SK-N-SH (cell line): Measurements from ENCODE around the gene CHGA. TPM values are rescaled to one million over a fixed set of nuclear protein-coding genes. Genes with fewer than 3 reads are reported as not detected.

Experiments
- CTCF ChIA-PET: fragments of 300-600, 350-600 bp; formaldehyde crosslinking; extraction: SDS; loops from one replicate; lab custom pipeline; 2021; lab: Yijun Ruan, JAX
- POLR2A ChIA-PET: fragments of 350-600 bp; sonication (Branson Sonifier 250); formaldehyde crosslinking; extraction: SDS; loops from one replicate; lab custom pipeline; 2020; ENCODE audit warnings: antibody characterized with exemption, inconsistent platforms; lab: Yijun Ruan, JAX
- DNase-seq: peaks from one replicate; pipeline ENCODE4 v3.0.0; 2012
- H2AFZ ChIP-seq: fragments of 200-600 bp; sonication (generic); 2 replicates; pipeline ENCODE4 v1.8.1; 2016; ENCODE audit warnings: antibody characterized with exemption, mild to moderate bottlenecking, low read depth
- H3F3A ChIP-seq: fragments of 200-600 bp; sonication (generic); replicated peaks from 2 replicates; pipeline ENCODE3; 2016; ENCODE audit warnings: antibody characterized with exemption, mild to moderate bottlenecking; ENCODE audit not compliant: insufficient read depth
- H3K27ac ChIP-seq, 2 experiments: fragments of 200-500 bp in 1 of 2; fragments of 200-600 bp in 1 of 2; sonication (Bioruptor generic) in 1 of 2; sonication (generic), shearing (Covaris generic) in 1 of 2; 2 replicates each; pipeline versions ENCODE4 v1.5.1 to v1.6.1; 2014 to 2016; ENCODE audit warnings: low read depth in 2 of 2, inconsistent platforms in 1 of 2, low read length in 1 of 2, mild to moderate bottlenecking in 1 of 2, mixed read lengths in 1 of 2
- H3K27me3 ChIP-seq: fragments of 200-600 bp; sonication (generic), shearing (Covaris generic); 2 replicates; pipeline ENCODE4 v1.6.1; 2016; ENCODE audit warnings: mixed run types; ENCODE audit not compliant: insufficient read depth
- H3K36me3 ChIP-seq, 2 experiments: fragments of 200-500 bp in 1 of 2; fragments of 200-600 bp in 1 of 2; sonication (Bioruptor generic) in 1 of 2; sonication (generic) in 1 of 2; replicated peaks in 1 of 2; 2 replicates each; pipeline versions ENCODE3 to v1.5.1; 2014 to 2016; ENCODE audit warnings: low read length in 1 of 2, mild to moderate bottlenecking in 1 of 2; ENCODE audit not compliant: insufficient read depth in 2 of 2, control insufficient read depth in 1 of 2
- H3K4me1 ChIP-seq, 2 experiments: fragments of 200-500 bp in 1 of 2; fragments of 200-600 bp in 1 of 2; sonication (Bioruptor generic) in 1 of 2; sonication (generic), shearing (Covaris generic) in 1 of 2; 2 replicates each; pipeline versions ENCODE4 v1.5.1 to v1.6.1; 2014 to 2016; ENCODE audit warnings: low read depth in 1 of 2, low read length in 1 of 2, mixed run types in 1 of 2; ENCODE audit not compliant: insufficient read depth in 2 of 2, control insufficient read depth in 1 of 2
- H3K4me2 ChIP-seq: fragments of 200-600 bp; sonication (generic), shearing (Covaris generic); 2 replicates; pipeline ENCODE4 v1.6.1; 2017; ENCODE audit warnings: mixed run types
- H3K4me3 ChIP-seq, 2 experiments: fragments of 200-500 bp in 1 of 2; fragments of 200-600 bp in 1 of 2; sonication (Bioruptor generic) in 1 of 2; sonication (generic), shearing (Covaris generic) in 1 of 2; 2 replicates each; pipeline versions ENCODE4 v1.5.1 to v1.8.1; 2014 to 2016; ENCODE audit warnings: low read depth in 2 of 2, inconsistent platforms in 1 of 2, low read length in 1 of 2, mild to moderate bottlenecking in 1 of 2, mixed read lengths in 1 of 2, moderate library complexity in 1 of 2
- H3K79me2 ChIP-seq: fragments of 200-600 bp; sonication (generic); 2 replicates; pipeline ENCODE4 v1.8.1; 2017; ENCODE audit warnings: mild to moderate bottlenecking; ENCODE audit not compliant: insufficient read depth
- H3K9ac ChIP-seq: fragments of 200-600 bp; sonication (generic); 2 replicates; pipeline ENCODE4 v1.6.1; 2017; ENCODE audit warnings: mixed run types
- H3K9me2 ChIP-seq: fragments of 200-600 bp; sonication (generic); 2 replicates; pipeline ENCODE4 v1.6.1; 2017; ENCODE audit warnings: mixed run types
- H3K9me3 ChIP-seq: fragments of 200-600 bp; sonication (generic); 2 replicates; pipeline ENCODE4 v1.6.1; 2017; ENCODE audit warnings: mixed run types, mild to moderate bottlenecking, moderate library complexity
- H4K20me1 ChIP-seq: fragments of 200-600 bp; sonication (generic); 2 replicates; pipeline ENCODE4 v1.6.1; 2017; ENCODE audit warnings: mild to moderate bottlenecking, mixed run types; ENCODE audit not compliant: insufficient read depth
- CTCF ChIP-seq: fragments of 200-600 bp; sonication (generic); IDR thresholded peaks from 2 replicates; pipeline ENCODE4 v1.6.1; 2017; ENCODE audit warnings: antibody characterized with exemption, mild to moderate bottlenecking, moderate library complexity
- EZH2phosphoT487 ChIP-seq: fragments of 200-600 bp; sonication (generic); IDR thresholded peaks from 2 replicates; pipeline ENCODE4 v1.6.1; 2017; ENCODE audit warnings: low read depth, mixed run types, mild to moderate bottlenecking, antibody characterized with exemption, moderate library complexity, borderline replicate concordance
- FOSL2 ChIP-seq: IDR thresholded peaks from 2 replicates; pipeline ENCODE4 v1.4.0; 2012; ENCODE audit warnings: low read depth, mild to moderate bottlenecking, moderate library complexity, borderline replicate concordance
- FOXM1 ChIP-seq: IDR thresholded peaks from 2 replicates; pipeline ENCODE4 v1.4.0; 2012; ENCODE audit warnings: low read depth, mild to moderate bottlenecking
- GATA2 ChIP-seq: sonication (generic); formaldehyde crosslinking; IDR thresholded peaks from 2 replicates; pipeline ENCODE4 v1.5.0; 2020; ENCODE audit warnings: mild to moderate bottlenecking, missing genetic modification reagents
- JUND ChIP-seq: IDR thresholded peaks from 2 replicates; pipeline ENCODE4 v1.4.0; 2012
- MEF2A ChIP-seq: IDR thresholded peaks from 2 replicates; pipeline ENCODE4 v1.4.0; 2012; ENCODE audit warnings: low read depth, borderline replicate concordance
- NFIC ChIP-seq: IDR thresholded peaks from 2 replicates; pipeline ENCODE4 v1.4.0; 2012; ENCODE audit warnings: borderline replicate concordance
- POLR2AphosphoS5 ChIP-seq: IDR thresholded peaks from 2 replicates; pipeline ENCODE4 v1.6.1; 2012; ENCODE audit warnings: low read depth, low read length
- RFX5 ChIP-seq: IDR thresholded peaks from 2 replicates; pipeline ENCODE4 v1.6.1; 2012; ENCODE audit warnings: mild to moderate bottlenecking, improper control_type of control experiment, low read length
- SMC3 ChIP-seq: IDR thresholded peaks from 2 replicates; pipeline ENCODE4 v1.6.1; 2012; ENCODE audit warnings: low read depth, low read length, improper control_type of control experiment
- TAF1 ChIP-seq: IDR thresholded peaks from 2 replicates; pipeline ENCODE4 v1.6.1; 2012; ENCODE audit warnings: low read depth, mild to moderate bottlenecking, low read length, moderate library complexity, borderline replicate concordance
- TCF12 ChIP-seq: IDR thresholded peaks from 2 replicates; pipeline ENCODE4 v1.4.0; 2012
- YY1 ChIP-seq: IDR thresholded peaks from 2 replicates; pipeline ENCODE4 v1.4.0; 2012; ENCODE audit warnings: low read depth, mild to moderate bottlenecking
- ZBTB33 ChIP-seq: IDR thresholded peaks from 2 replicates; pipeline ENCODE4 v1.4.0; 2012; ENCODE audit warnings: low read depth, borderline replicate concordance
- WGBS: methylation state at CpG from one replicate; pipeline ENCODE4 v1.1.6; 2017; ENCODE audit warnings: low lambda C conversion rate; 5-methylcytosine and 5-hydroxymethylcytosine counted together
- polyA plus RNA-seq, 3 experiments: library from polyadenylated mRNA; depleted of rRNA; stranded (reverse); fragments of >200 nt; gene quantifications; 2 replicates each; pipeline ENCODE4 v1.2.3, GENCODE V29; 2012
- TF ChIP-seq, protein P1 (sequence below): IDR thresholded peaks from 2 replicates; pipeline ENCODE4 v1.4.0; 2012; ENCODE audit warnings: low read depth, borderline replicate concordance

CHGA gene
- polyA plus RNA-seq, 1 of the 3 experiments (the other 2 are of a cell fraction), result 5.6 TPM

GRCh38 chr14:92902191-92902590 lies 20.8 kb upstream of the CHGA start:
- Histone ChIP-seq H2AFZ (no peak overlapping the region), H3K4me1 (peaks cover 0 to 15% of the 10 kb centered on the region in 2 experiments; a peak in 1 of 4 replicates), H4K20me1 (no peaks in the 10 kb centered on the region), H3K9me2 (no peaks in the 10 kb centered on the region), H3K9me3 (no peaks in the 10 kb centered on the region), H3K4me2 (no peak overlapping the region), H3K27ac (no peak overlapping the region), H3K4me3 (no peak overlapping the region), H3K27me3 (no peaks in the 10 kb centered on the region), H3K79me2 (no peaks in the 10 kb centered on the region), H3F3A (no peaks in the 10 kb centered on the region), H3K9ac (no peak overlapping the region), H3K36me3 (no peaks in the 10 kb centered on the region)
- 58% methylated on average over 6 of the region's 6 CpGs for WGBS
- TF ChIP-seq JUND (no peak), MEF2A (no peak), ZBTB33 (no peak), YY1 (no peak), GATA2 (CRISPR knock-in tag) (no peak), CTCF (no peak), POLR2AphosphoS5 (no peak), EZH2phosphoT487 (no peak), FOXM1 (no peak), NFIC (no peak), TAF1 (no peak), FOSL2 (no peak)
- CTCF ChIA-PET, result interaction anchor here (0.6 kb wide), 1 partner anchor 14 kb away, joined by 3 read pairs; no protein-coding TSS in a partner anchor
- POLR2A ChIA-PET, result interaction anchor here (1.3 to 2.1 kb wide), 2 partner anchors 16 to 21 kb away, joined by 6 to 8 read pairs; partner anchors contain the start of gene CHGA
- DNase-seq, result no peak

DNA sequence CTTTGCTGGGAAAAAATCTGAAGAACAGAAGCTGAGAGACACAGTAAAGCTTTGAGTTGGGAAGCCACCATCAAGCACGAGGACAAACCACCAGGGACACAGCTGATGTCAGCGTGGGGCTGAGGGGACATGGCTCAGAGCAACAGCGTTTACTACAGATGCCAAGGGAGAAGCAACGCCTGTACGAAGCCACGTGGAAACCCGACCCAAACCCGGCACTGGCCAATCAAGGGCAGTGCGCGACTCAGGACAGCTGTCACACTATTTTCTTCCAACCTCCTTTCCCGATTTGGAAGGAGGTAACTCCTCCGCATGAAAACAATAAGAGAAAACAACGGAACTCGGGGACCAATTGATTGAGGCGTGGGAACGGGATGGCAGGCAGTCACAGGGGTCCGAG lies 20.2 kb upstream of the CHGA start:
- ChIA-PET CTCF (interaction anchor here (0.6 to 2.0 kb wide), 4 partner anchors 8 to 126 kb away, joined by 3 to 5 read pairs (median 3); no protein-coding TSS in a partner anchor), POLR2A (interaction anchor here (1.3 to 2.1 kb wide), 2 partner anchors 16 to 21 kb away, joined by 6 to 8 read pairs; partner anchors contain the start of gene CHGA)
- Histone ChIP-seq H3K79me2 (no peaks in the 10 kb centered on the region), H3K9me2 (no peaks in the 10 kb centered on the region), H3K9me3 (no peaks in the 10 kb centered on the region), H3K4me1 (peaks cover 0 to 16% of the 10 kb centered on the region in 2 experiments; a peak in 1 of 4 replicates), H3K27me3 (no peaks in the 10 kb centered on the region), H3K4me2 (no peak overlapping the region), H4K20me1 (no peaks in the 10 kb centered on the region), H3F3A (no peaks in the 10 kb centered on the region), H3K4me3 (no peak overlapping the region), H2AFZ (no peak overlapping the region), H3K9ac (no peak overlapping the region), H3K36me3 (no peaks in the 10 kb centered on the region), H3K27ac (no peak overlapping the region)
- 60% methylated on average over 17 of the region's 17 CpGs for WGBS
- TF ChIP-seq YY1 (no peak), FOXM1 (no peak), TCF12 (no peak), RFX5 (no peak), SMC3 (no peak)
- TF ChIP-seq, protein P1, sequence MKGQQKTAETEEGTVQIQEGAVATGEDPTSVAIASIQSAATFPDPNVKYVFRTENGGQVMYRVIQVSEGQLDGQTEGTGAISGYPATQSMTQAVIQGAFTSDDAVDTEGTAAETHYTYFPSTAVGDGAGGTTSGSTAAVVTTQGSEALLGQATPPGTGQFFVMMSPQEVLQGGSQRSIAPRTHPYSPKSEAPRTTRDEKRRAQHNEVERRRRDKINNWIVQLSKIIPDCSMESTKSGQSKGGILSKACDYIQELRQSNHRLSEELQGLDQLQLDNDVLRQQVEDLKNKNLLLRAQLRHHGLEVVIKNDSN, result no peak
- no peak for DNase-seq
